Gastrocnemius medialis (tissue), 4 donors: Measurements from ENCODE around the gene INHA.

ENCODE experiments used
- POLR2A ChIP-seq, 2 donors: fragments of 450-650 bp; IDR thresholded peaks; one replicate each; pipeline ENCODE4 v1.6.1; 2017; ENCODE audit warnings: antibody characterized with exemption in 2 of 2, mild to moderate bottlenecking in 2 of 2, moderate library complexity in 2 of 2
- TF ChIP-seq, protein P1 (sequence below), 5 experiments: fragments of 450-650 bp in 3 of 5; fragments of 200-600 bp in 2 of 5; sonication (generic) in 2 of 5; IDR thresholded peaks in 4 of 5; conservative IDR thresholded peaks in 1 of 5; 1 replicate in 4 of 5; 2 replicates in 1 of 5; pipeline ENCODE4 v1.5.1; 2016 to 2019; ENCODE audit warnings: antibody characterized with exemption in 5 of 5, mild to moderate bottlenecking in 3 of 5, moderate library complexity in 3 of 5

DNA sequence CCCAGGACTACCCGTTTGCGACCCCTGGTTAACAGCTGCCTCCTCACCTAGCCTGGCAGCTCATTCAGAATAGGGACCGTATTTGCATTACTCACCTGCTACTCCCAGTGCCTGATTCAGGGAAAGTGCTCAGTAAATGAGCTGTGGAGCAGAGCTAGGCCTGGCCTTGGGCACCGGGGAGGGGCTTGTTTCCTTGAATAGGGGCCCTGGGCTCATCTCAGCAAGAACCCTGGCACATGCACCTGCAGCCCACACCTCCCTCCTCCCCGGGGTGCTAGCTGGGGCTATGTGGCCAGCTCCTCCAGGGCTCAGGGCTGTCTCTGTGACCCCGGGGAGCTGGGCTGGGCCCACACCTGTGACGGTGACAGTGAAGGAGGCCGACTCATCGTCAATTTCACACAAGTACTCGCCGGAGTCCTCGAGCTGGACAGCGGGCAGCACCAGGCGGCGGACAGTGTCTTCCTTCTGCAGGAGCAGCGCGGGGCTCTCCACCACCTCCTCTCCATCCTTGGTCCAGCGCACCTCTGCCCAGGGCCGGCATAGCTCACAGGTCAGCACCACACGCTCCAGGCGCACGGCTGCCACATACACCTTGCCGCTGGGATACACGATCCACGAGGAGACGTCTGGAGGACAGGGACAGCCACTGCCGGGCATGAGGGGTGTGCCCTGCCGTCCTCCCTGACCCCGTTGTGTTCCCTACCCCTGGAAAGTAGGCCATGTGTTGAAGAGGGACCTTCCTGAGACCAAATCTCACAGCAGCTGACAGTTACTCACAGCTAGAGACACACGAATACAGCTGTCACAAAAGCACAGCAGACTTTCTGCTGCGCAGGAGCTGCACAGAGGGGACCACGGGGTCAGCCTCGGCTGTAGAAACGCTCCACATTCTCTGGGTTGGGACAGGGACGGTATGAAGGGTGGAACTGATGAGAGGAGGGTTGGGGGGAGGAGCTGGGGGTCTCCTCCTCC, 9.8 kb upstream of the INHA start:
- TF ChIP-seq, protein P1, sequence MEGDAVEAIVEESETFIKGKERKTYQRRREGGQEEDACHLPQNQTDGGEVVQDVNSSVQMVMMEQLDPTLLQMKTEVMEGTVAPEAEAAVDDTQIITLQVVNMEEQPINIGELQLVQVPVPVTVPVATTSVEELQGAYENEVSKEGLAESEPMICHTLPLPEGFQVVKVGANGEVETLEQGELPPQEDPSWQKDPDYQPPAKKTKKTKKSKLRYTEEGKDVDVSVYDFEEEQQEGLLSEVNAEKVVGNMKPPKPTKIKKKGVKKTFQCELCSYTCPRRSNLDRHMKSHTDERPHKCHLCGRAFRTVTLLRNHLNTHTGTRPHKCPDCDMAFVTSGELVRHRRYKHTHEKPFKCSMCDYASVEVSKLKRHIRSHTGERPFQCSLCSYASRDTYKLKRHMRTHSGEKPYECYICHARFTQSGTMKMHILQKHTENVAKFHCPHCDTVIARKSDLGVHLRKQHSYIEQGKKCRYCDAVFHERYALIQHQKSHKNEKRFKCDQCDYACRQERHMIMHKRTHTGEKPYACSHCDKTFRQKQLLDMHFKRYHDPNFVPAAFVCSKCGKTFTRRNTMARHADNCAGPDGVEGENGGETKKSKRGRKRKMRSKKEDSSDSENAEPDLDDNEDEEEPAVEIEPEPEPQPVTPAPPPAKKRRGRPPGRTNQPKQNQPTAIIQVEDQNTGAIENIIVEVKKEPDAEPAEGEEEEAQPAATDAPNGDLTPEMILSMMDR (IDR thresholded peaks at IDR 0.05 in 4 of 5, conservative IDR thresholded peaks at IDR 0.05 in 1 of 5): no peak
- no peak for TF ChIP-seq POLR2A (IDR thresholded peaks at IDR 0.05)
